Measurements from ENCODE around the gene CDH24. TPM values are rescaled to one million over a fixed set of nuclear protein-coding genes. Genes with fewer than 3 reads are reported as not detected.

The CDH24 gene
- total and polyA plus RNA-seq, 2 of the 4 experiments (the other 2 are of a cell fraction) = 3.9 to 24.4 TPM

- 0 out of 4 replicates have a peak overlapping the region, but pooled peaks of 1 of the 2 experiments have one; percentile 39 for H4K8ac ChIP-seq (ENCODE audit: low read depth in 2 of 2, low read length in 2 of 2)
- TF ChIP-seq NFE2L2 (IDR thresholded peaks at IDR 0.05; ENCODE audit: low read depth, low read length) = no peak
- no peak for TF ChIP-seq CTCF (conservative IDR thresholded peaks at IDR 0.05; ENCODE audit: low read depth, low read length)
- TF ChIP-seq FOS (IDR thresholded peaks at IDR 0.05; ENCODE audit: low read depth, low read length) = no peak
- no peak for TF ChIP-seq CEBPB (IDR thresholded peaks at IDR 0.05; ENCODE audit: low read depth, low read length)
- TF ChIP-seq CHD1 (IDR thresholded peaks at IDR 0.05; ENCODE audit: low read depth, low read length) = no peak
- no peak for TF ChIP-seq RCOR1 (IDR thresholded peaks at IDR 0.05; ENCODE audit: insufficient replicate concordance, low read length)
- no peak for TF ChIP-seq RAD21 (IDR thresholded peaks at IDR 0.05; ENCODE audit: low read length)
- no peak for TF ChIP-seq MXI1 (IDR thresholded peaks at IDR 0.05; ENCODE audit: borderline replicate concordance, low read depth, low read length)
- TF ChIP-seq MAFK (IDR thresholded peaks at IDR 0.05; ENCODE audit: low read depth, low read length) = no peak
- no peak for TF ChIP-seq USF2 (IDR thresholded peaks at IDR 0.05; ENCODE audit: low read depth, low read length)
- TF ChIP-seq SMC3 (IDR thresholded peaks at IDR 0.05; ENCODE audit: low read depth, low read length) = no peak
- no peak for TF ChIP-seq MAZ (IDR thresholded peaks at IDR 0.05; ENCODE audit: borderline replicate concordance, low read depth, low read length)
- TF ChIP-seq ELK1 (IDR thresholded peaks at IDR 0.05; ENCODE audit: borderline replicate concordance, low read depth, low read length) = no peak
- TF ChIP-seq RFX5 (IDR thresholded peaks at IDR 0.05; ENCODE audit: low read depth, low read length) = no peak
- no peak for TF ChIP-seq POLR2A (IDR thresholded peaks at IDR 0.05; ENCODE audit: low read depth, low read length)
- no peak for TF ChIP-seq BHLHE40 (IDR thresholded peaks at IDR 0.05; ENCODE audit: low read depth, low read length)
- H3K79me1 ChIP-seq (ENCODE audit: low read depth in 1 of 2, low read length in 2 of 2) = peaks cover 0 to 11% of the 10 kb centered on the region in 2 experiments; a peak in 2 of 4 replicates
- H2AK5ac ChIP-seq (ENCODE audit: low read depth, low read length) = peak overlapping the region; percentile 77
- no peak overlapping the region for H3K4me2 ChIP-seq (ENCODE audit: low read depth, low read length)
- intact Hi-C loops (cut with micrococcal nuclease) = no loop called here
- no peak overlapping the region for H3K9ac ChIP-seq (ENCODE audit: low read depth, low read length)
- H2AK9ac ChIP-seq (replicated peaks; ENCODE audit: low read depth, low read length, poor library complexity) = no peak overlapping the region
- peak overlapping the region; percentile 75; the same call in 1 of the 2 replicates for H3K4ac ChIP-seq (ENCODE audit: low read depth, low read length)
- ATAC-seq (ENCODE audit: low read depth) (no peak), DNase-seq (no peak)
- 0 out of 2 replicates have a peak overlapping the region, but pooled peaks have one; percentile 25 for H3K14ac ChIP-seq (replicated peaks; ENCODE audit: low read depth, low read length)
- no peak overlapping the region for H2BK5ac ChIP-seq (ENCODE audit: low read depth, low read length, poor library complexity, severe bottlenecking)
- H3K27ac ChIP-seq (ENCODE audit: insufficient read depth, low read length) = no peak overlapping the region
- H4K91ac ChIP-seq (ENCODE audit: insufficient read depth, low read depth, low read length) = no peak overlapping the region
- ChIA-PET CTCF (no interaction called here), POLR2A (ENCODE audit: unreplicated experiment) (no interaction called here)
- dilution Hi-C loops (cut with HindIII; ENCODE audit: low sequenced_read_pairs, unreplicated experiment) = no loop called here
- no peak overlapping the region for H3K56ac ChIP-seq (ENCODE audit: extremely low read depth, insufficient read depth, low read length)
- in situ Hi-C loops (cut with MboI; ENCODE audit: low sequenced_read_pairs) = no loop called here
- no peaks in the 10 kb centered on the region for H3K27me3 ChIP-seq (ENCODE audit: control insufficient read depth, insufficient read depth, low read length)
- H3K36me3 ChIP-seq (ENCODE audit: control insufficient read depth, insufficient read depth, low read length) = peaks cover 3% of the 10 kb centered on the region; the same call in 1 of the 2 replicates
- WGBS, 2 experiments (ENCODE audit: extremely low coverage in 2 of 2, insufficient read length in 1 of 2) = no CpG with 5 or more reads among the region's 4 CpGs
- H4K5ac ChIP-seq (ENCODE audit: low read depth, low read length) = no peak overlapping the region
- peak overlapping the region; percentile 9; the same call in 1 of the 2 replicates for H2BK20ac ChIP-seq (ENCODE audit: low read depth, low read length)
- BruUV-seq (replicated peaks) = no TSS peak
- no peak overlapping the region for H3K4me3 ChIP-seq (ENCODE audit: insufficient read depth, low read depth, low read length)
- H4K20me1 ChIP-seq (ENCODE audit: insufficient read depth, low read length) = 0 out of 2 replicates have a peak, but pooled peaks cover 5% of the 10 kb centered on the region
- no peaks in the 10 kb centered on the region; the same call in 1 of the 2 replicates for H3K9me1 ChIP-seq (ENCODE audit: insufficient read depth, low read length)
- 0 out of 3 replicates have a peak overlapping the region, but pooled peaks have one; percentile 65 for H2BK15ac ChIP-seq (ENCODE audit: low read depth, low read length)
- no peak overlapping the region for H2AFZ ChIP-seq (replicated peaks; ENCODE audit: low read length, poor library complexity)
- H3K9me3 ChIP-seq (ENCODE audit: control insufficient read depth, insufficient read depth, low read length) = no peaks in the 10 kb centered on the region
- H3K4me1 ChIP-seq (ENCODE audit: control insufficient read depth, insufficient read depth, low read length) = peaks cover 6% of the 10 kb centered on the region
- no peak overlapping the region for H3K23ac ChIP-seq (ENCODE audit: low read depth, low read length)
- no peak overlapping the region for H3K18ac ChIP-seq (ENCODE audit: low read depth, low read length)
- no peak overlapping the region for H2BK120ac ChIP-seq (ENCODE audit: low read depth, low read length)
Measured at GRCh38 chr14:23105348-23105824, 48.1 kb upstream of the CDH24 start.

Data from IMR-90 (cell line).